Esophagus muscularis mucosa (tissue), 4 donors: ENCODE results near the gene MBTPS1. TPM values are rescaled to one million over a fixed set of nuclear protein-coding genes. Genes with fewer than 3 reads are reported as not detected.

Source experiments
- DNase-seq: peaks from one replicate; pipeline ENCODE4 v3.0.0-alpha.2; 2017; ENCODE audit errors: extremely low spot score
- H3K27ac ChIP-seq, 4 donors: fragments of 200-600 bp; sonication (generic); replicated peaks in 1 of 4; 1 replicate in 3 of 4; 2 replicates in 1 of 4; pipeline ENCODE4 v1.5.1; 2016 to 2019; ENCODE audit warnings: mild to moderate bottlenecking in 1 of 4
- H3K27me3 ChIP-seq, 4 donors: fragments of 200-600 bp; sonication (generic); one replicate each; pipeline versions ENCODE4 v1.5.1 to v1.6.0; 2016 to 2019
- H3K36me3 ChIP-seq, 4 donors: fragments of 200-600 bp; sonication (generic); one replicate each; pipeline ENCODE4 v1.5.1; 2016 to 2019
- H3K4me1 ChIP-seq, 4 donors: fragments of 200-600 bp; sonication (generic); one replicate each; pipeline ENCODE4 v1.5.1; 2016 to 2019
- H3K4me3 ChIP-seq, 4 donors: fragments of 200-600 bp; sonication (generic); 1 replicate in 2 of 4; 2 replicates in 2 of 4; pipeline ENCODE4 v1.5.1; 2016 to 2019; ENCODE audit warnings: mild to moderate bottlenecking in 4 of 4, moderate library complexity in 1 of 4
- H3K9me3 ChIP-seq, 4 donors: fragments of 200-600 bp; sonication (generic); 1 replicate in 3 of 4; 2 replicates in 1 of 4; pipeline ENCODE4 v1.5.1; 2016 to 2019
- EP300 ChIP-seq: sonication (generic); formaldehyde crosslinking; IDR thresholded peaks from one replicate; pipeline ENCODE4 v1.6.1; 2017; ENCODE audit warnings: antibody characterized with exemption
- POLR2A ChIP-seq: fragments of 450-650 bp; IDR thresholded peaks from one replicate; pipeline ENCODE4 v1.6.1; 2017; ENCODE audit warnings: antibody characterized with exemption, moderate library complexity, mild to moderate bottlenecking, low read depth
- POLR2AphosphoS5 ChIP-seq, 2 donors: sonication (generic); formaldehyde crosslinking; IDR thresholded peaks; one replicate each; pipeline ENCODE4 v1.6.1; 2017; ENCODE audit warnings: antibody characterized with exemption in 2 of 2
- WGBS: methylation state at CpG from one replicate; pipeline ENCODE4 v1.1.5; 2018; 5-methylcytosine and 5-hydroxymethylcytosine counted together
- intact Hi-C: fragments of 100-400 bp; cut with DNase I; formaldehyde crosslinking; loops from one replicate; pipeline ENCODE4 v1.15.1; 2023
- total RNA-seq, 4 donors: library from RNA; depleted of rRNA; stranded (reverse); fragments of >200 nt; gene quantifications; one replicate each; pipeline versions ENCODE4 v1.1.0 to v1.2.1, GENCODE V29; 2016
- TF ChIP-seq, protein P1 (sequence below), 3 experiments: fragments of 200-600 bp in 2 of 3; fragments of 450-650 bp in 1 of 3; sonication (generic) in 2 of 3; IDR thresholded peaks; one replicate each; pipeline ENCODE4 v1.5.1; 2017 to 2019; ENCODE audit warnings: antibody characterized with exemption in 3 of 3, mild to moderate bottlenecking in 2 of 3, moderate library complexity in 1 of 3

MBTPS1 gene
- 10 to 100 TPM; 72.4 to 86.6 (median 82.6) TPM for total RNA-seq

DNA sequence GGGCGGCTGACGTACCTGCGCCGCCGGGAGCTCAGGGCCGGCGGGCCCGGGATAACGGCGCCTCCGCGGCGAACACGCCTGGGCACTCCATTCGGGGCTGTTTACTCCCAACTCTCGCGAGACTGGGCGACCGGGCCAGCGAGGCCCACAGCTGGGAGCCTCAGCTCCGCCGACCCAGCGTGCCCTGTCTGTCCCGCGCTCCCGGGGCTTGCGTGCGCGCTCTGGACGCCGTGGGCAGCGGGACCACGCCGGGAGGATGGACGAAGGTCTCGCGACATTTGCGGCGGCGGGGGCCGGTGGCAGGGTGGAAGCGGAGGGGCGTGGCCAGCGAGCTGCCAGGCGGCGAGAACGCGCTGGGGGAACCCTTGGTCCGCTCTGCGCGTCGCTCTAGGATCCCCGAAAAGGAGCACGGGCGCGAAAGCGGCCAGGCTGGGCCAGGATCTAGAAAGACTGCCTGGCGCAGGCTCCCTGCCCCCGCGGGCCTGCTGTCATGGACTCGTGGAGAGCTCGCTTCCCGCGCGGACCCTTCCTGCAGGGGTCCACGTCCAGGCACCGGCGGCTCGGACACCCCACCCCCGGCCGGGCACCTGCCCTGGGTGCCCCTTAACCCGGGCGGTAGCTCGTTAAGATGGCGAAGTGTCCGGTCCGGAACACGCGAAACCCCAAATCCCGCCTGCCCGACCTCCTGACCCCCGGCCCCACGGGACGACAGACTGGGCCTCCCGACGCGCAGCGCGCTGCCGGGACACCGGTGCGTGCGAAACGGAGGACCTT, at the start of gene MBTPS1:
Gene MBTPS1, minus strand, starts transcription at position 223 of the 774 bp plus-strand sequence. CDS start 15,159 bp downstream, outside the sequence.
- peak within 1 kb of the TSS; percentile 91 to 97 (median 96) for H3K27ac ChIP-seq
- WGBS: 2% methylated on average over 29 of the region's 94 CpGs
- TF ChIP-seq POLR2A: peak; percentile 45
- no peak for TF ChIP-seq EP300
- TF ChIP-seq, protein P1, sequence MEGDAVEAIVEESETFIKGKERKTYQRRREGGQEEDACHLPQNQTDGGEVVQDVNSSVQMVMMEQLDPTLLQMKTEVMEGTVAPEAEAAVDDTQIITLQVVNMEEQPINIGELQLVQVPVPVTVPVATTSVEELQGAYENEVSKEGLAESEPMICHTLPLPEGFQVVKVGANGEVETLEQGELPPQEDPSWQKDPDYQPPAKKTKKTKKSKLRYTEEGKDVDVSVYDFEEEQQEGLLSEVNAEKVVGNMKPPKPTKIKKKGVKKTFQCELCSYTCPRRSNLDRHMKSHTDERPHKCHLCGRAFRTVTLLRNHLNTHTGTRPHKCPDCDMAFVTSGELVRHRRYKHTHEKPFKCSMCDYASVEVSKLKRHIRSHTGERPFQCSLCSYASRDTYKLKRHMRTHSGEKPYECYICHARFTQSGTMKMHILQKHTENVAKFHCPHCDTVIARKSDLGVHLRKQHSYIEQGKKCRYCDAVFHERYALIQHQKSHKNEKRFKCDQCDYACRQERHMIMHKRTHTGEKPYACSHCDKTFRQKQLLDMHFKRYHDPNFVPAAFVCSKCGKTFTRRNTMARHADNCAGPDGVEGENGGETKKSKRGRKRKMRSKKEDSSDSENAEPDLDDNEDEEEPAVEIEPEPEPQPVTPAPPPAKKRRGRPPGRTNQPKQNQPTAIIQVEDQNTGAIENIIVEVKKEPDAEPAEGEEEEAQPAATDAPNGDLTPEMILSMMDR (IDR thresholded peaks at IDR 0.05): peak in 1 of 3 experiments; percentile 42
- peak; percentile 91 to 96 for TF ChIP-seq POLR2AphosphoS5 (IDR thresholded peaks at IDR 0.05)

DNA sequence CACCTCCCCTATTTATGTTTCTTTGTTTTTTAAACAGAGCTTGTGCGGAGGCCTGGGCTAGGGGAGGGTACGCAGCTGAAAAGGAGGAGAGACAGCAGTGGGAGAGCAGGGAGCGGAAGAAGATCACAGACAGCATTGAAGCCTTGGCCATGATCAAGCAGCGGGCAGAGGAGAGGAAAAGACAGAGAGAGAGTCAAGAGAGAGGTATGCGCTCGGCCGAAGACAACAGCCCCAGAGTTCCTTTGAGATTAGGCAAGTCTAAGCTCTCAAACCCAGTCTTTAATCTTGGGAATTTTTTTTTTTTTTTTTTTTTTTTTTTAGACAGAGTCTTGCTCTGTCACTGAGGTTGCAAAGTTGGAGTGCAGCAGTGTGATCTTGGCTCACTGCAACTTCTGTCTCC, 49.0 kb upstream of the MBTPS1 start:
- peaks cover 0 to 44% (median 3%) of the 10 kb centered on the region in 4 donors for H3K27me3 ChIP-seq
- H3K27ac ChIP-seq: no peak overlapping the region
- no peaks in the 10 kb centered on the region for H3K36me3 ChIP-seq
- H3K9me3 ChIP-seq: no peaks in the 10 kb centered on the region
- H3K4me1 ChIP-seq: no peaks in the 10 kb centered on the region
- no peak for DNase-seq
- intact Hi-C loops: no loop called here
- H3K4me3 ChIP-seq: no peak overlapping the region
- TF ChIP-seq POLR2AphosphoS5 (IDR thresholded peaks at IDR 0.05): no peak
- TF ChIP-seq, protein P1 (IDR thresholded peaks at IDR 0.05): no peak
- 86% methylated on average over 7 of the region's 7 CpGs for WGBS

More for the DNA sequence above, at the start of gene MBTPS1:
- H3K4me1 ChIP-seq: peaks cover 24 to 39% (median 30%) of the 10 kb centered on the region in 4 donors
- intact Hi-C loops: loop anchor here (10.0 kb wide), 1 partner anchor 68 kb away; the partner anchor contains the start of gene TAF1C
- H3K4me3 ChIP-seq: peak within 1 kb of the TSS; percentile 80 to 99 (median 96)
- peak; percentile 98 for DNase-seq
- no peaks in the 10 kb centered on the region for H3K9me3 ChIP-seq
- H3K27me3 ChIP-seq: no peaks in the 10 kb centered on the region
- H3K36me3 ChIP-seq: peaks cover 0 to 1% (median 0%) of the 10 kb centered on the region in 4 donors

DNA sequence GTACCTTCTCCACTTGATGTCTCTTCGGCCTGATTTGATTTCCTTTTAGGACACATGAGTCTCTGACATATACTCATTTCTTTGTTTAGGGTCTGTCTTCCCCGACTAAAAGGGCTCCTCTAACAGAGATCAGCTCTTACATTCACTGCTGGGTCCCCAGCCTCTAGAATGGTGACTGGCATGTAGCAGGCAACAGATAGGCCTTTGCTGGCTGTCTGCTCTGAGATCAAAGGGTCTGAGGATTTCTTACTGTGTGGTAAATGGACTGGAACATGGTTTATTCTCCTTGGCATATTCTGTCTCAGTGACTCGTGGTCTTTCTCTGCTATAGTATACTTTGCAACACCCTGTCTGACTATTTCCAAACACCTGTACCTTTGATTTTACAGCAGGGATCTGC, 45.1 kb upstream of the MBTPS1 start:
- TF ChIP-seq POLR2AphosphoS5 (IDR thresholded peaks at IDR 0.05) (no peak), EP300 (no peak), POLR2A (no peak)
- TF ChIP-seq, protein P1 (IDR thresholded peaks at IDR 0.05): no peak
- no peaks in the 10 kb centered on the region for H3K36me3 ChIP-seq

DNA sequence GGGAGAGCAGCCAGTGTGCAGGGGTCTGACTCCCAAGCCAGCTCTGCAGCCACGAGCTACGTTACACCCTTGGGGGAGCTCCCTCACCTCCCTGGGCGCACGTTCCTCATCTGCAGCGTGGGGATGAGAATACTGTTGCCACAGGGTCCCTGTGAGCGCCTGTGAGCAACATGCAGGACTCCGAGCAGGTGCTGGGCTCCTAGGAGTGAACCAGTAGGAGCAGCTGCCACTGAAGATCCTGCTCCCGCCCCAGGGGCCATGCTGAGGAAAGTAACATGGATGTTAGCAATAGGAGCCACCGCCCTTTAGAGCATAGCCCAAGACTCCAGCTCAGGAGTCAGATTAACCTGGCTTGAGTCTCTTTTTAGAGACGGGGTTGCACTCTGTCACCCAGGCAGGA, 44.3 kb upstream of the MBTPS1 start:
- H3K9me3 ChIP-seq: no peaks in the 10 kb centered on the region
- TF ChIP-seq POLR2A (no peak), EP300 (no peak), POLR2AphosphoS5 (IDR thresholded peaks at IDR 0.05) (no peak)
- TF ChIP-seq, protein P1 (IDR thresholded peaks at IDR 0.05): no peak
- no peak overlapping the region for H3K4me3 ChIP-seq
- H3K27me3 ChIP-seq: peaks cover 0 to 32% (median 5%) of the 10 kb centered on the region in 4 donors
- intact Hi-C loops: no loop called here
- no peak overlapping the region for H3K27ac ChIP-seq
- DNase-seq: no peak
- WGBS: 80% methylated on average over 8 of the region's 10 CpGs
- H3K36me3 ChIP-seq: no peaks in the 10 kb centered on the region
- H3K4me1 ChIP-seq: no peaks in the 10 kb centered on the region

More for the DNA sequence above, 45.1 kb upstream of the MBTPS1 start:
- intact Hi-C loops: no loop called here
- H3K4me1 ChIP-seq: no peaks in the 10 kb centered on the region
- no peaks in the 10 kb centered on the region for H3K9me3 ChIP-seq
- H3K4me3 ChIP-seq: no peak overlapping the region
- DNase-seq: no peak
- 85% methylated on average over 3 of the region's 3 CpGs for WGBS
- no peak overlapping the region for H3K27ac ChIP-seq
- H3K27me3 ChIP-seq: peaks cover 0 to 34% (median 5%) of the 10 kb centered on the region in 4 donors
